HG03025 (cell line): ENCODE measurements around the gene TPM1.
A peak's percentile ranks its signal among the peaks of the same experiment; 100 is the strongest.

Experiments used
- ATAC-seq: cut with Tn5 transposase; IDR thresholded peaks from one replicate; pipeline ENCODE4 v1.9.1; 2021; ENCODE audit warnings: mild to moderate bottlenecking, moderate library complexity; ENCODE audit not compliant: unreplicated experiment, low FRiP score

The TPM1 gene

DNA sequence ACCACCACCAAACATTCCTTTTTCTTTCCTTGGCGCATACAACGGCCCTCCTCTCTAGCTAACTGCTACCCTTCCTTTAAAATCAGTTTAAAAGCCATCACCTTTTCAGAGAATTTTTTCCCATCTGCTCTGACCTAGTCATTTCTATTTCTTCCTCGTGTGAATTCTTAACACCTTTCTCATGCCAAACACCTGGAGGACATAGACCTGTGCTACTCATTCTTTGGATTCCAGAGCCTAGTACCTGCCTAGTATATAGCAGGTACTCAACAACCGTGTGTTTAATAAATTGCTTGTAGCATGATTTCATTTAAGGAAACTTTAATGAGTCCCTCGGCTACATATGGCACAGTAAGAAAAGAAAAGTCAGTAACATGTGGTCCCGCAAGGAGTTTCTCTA, 2.0 kb upstream of the TPM1 start:
- no peak for ATAC-seq

DNA sequence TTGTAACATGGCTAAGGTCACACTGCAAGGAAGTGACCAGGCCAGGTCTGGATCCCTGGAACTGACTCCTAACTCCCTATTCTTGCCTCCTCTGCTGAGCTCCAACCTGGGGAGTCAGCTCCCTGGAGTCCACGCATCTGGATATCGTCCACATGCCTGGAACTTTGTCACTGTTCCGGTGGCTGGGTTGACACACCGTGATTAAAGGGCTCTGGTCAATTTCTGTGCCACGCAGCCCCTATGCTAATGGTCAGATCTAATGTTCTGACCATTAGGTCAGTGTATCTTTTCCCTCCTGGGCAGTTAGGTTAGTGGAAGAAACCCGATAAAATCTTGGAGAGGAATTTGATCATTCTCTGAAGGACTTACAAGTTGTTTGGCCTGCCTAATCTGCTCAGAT, 1.6 kb upstream of the TPM1 start:
- no peak for ATAC-seq

DNA sequence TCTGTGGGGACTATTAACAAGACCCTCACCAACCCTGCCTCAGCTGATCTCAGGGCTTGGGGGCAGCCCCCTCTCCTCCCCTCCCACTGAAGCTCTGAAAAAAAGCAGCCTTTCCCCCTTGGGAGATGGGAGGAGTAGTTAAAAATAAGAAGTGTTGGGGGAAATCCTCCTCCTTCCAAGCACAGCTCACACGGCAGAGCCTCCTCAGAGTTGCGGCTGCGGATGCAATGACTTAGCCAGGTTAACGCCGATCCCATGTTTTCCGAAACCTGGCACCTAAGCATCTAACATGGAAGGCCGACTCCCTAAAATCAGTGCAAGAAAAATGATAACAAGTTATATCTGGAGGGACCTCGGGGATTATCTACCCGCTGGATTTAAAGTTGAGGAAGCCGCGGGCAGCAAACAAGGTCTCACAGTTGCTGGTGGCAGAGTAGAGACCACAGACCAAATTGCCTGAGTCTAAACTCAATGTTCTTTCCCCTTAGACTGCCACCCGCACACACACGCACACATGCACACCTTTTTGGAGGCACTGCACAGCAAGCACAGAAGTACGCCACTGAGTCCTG, 1.1 kb upstream of the TPM1 start:
- ATAC-seq: no peak

DNA sequence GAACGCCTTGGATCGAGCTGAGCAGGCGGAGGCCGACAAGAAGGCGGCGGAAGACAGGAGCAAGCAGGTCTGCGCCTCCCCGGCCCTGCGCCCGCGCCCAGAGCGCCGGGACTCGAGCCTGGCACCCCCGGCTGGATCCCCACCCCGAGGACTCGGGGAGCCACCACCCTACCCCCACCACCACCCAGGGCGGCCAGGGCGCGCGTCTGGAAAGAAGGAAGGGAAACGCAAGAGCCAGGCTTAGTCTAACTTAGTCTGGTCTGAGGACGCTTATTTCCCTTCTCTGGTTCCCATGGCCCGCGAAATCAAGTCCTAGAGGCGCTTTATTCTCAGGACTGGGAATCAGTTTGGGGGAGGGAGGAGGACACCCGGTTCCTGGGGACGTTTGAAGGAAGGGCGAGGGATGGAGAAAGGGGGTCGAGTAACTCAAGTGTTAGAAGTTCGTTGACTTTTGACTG, 359 bp downstream of the TPM1 start:
- ATAC-seq: no peak

DNA sequence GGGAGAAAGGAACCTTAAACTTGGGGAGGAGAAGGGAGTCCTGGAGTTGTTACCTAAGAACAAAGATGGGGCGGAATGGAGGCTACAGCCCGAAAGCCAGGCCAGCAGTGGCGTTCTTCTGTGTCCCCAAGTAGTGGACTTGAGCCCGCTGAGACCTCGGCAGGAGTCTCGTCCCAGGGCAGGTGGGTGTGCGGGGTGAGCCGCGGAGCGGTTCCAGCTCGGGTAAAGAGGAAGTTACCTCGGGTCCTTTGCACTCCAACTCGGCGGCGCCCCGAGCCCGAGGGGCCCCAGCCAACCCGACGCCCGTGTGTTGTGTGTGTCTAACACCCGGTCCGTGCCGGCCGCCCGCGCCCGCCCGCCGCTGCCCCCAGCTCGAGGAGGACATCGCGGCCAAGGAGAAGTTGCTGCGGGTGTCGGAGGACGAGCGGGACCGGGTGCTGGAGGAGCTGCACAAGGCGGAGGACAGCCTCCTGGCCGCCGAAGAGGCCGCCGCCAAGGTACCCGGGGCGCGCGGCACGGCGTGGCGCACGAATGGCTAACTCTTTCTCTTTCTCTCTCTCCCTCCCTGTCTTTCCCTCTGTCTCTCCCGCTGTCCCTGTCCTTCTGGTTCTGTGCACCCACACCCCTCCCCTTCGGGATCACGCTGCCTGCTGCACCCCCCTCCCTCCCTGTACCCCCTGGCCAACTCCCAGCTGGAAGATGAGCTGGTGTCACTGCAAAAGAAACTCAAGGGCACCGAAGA, 959 bp downstream of the TPM1 start:
- ATAC-seq: no peak

DNA sequence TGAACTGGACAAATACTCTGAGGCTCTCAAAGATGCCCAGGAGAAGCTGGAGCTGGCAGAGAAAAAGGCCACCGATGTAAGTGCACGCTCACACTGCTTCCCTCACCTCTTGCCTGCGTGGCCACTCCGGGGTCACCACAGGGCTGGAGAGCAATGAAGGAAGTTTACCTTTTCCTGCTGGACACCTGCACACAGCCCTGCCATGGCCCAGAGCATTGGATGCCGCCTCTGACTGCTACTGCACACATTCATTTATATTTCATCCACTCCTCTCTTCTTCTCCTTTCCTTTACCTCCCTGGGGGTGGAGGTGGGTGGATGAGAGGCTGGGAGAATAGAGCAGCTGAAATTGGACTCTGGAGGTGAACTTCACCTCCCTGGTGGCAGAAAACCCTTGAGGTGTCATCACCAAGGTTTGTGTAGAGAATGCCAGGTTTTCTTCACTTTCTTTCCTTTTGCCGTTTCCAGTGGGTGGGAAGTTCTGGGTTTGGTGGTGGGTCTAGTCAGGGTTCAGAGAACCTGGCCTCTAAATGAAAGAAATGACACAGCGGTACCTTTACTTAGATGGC, 1.6 kb downstream of the TPM1 start:
- ATAC-seq: no peak

DNA sequence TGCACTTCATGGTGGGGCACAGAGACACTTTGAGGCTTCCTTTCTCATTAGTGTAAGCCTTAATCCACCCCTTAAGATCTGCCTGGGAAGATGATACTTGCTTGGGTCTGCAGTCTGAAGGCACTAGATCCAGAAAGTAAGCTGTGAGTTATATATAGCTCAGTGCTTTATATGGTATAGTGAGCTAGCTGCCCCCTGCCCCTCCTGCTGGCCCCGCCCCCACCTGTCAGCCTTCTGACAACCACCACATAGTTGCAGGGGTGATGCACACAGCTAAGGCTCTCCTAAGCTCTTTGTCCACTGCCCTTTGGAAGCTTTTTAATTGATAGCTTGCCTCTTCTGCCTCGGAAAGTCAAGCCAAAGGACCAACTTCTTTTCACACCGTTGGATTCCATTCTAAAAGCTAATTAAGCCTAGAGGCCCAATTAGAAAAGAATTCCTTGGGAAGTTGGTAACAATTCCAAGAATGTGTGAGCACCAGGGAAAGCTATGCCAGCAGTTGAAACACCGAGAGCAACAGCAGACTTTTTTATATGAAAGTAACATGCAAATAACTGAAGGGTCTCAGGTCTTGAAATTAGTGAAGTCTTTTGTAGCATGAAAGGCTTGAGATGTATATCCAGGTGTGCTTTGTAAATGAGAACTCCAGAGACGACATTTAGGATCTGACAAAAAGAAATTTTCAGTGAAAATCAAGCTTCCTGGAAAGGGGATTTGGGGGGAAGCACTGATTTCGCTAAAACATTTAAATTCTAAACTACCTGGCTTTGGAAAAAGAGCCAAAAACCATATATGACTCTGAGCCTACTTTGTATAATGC, 2.3 kb downstream of the TPM1 start:
- no peak for ATAC-seq

DNA sequence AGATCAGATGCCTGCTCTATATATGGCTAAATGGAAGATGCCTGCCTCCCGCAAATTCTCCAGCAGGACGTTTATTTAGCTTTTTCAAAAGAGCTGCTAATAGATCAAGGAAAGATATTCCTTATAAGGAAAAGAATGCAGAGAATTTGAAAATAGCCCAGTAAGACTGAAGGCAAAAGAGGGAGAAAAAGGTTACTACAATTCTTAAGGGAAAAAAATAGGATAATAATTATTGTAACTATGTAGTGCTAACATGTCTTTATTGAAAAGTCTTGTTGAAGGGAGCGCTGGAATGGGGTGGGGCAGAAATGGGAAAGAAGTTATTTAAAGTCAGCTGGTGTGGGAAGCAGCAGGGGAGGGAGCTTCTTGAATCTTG, 2.9 kb downstream of the TPM1 start:
- no peak for ATAC-seq

DNA sequence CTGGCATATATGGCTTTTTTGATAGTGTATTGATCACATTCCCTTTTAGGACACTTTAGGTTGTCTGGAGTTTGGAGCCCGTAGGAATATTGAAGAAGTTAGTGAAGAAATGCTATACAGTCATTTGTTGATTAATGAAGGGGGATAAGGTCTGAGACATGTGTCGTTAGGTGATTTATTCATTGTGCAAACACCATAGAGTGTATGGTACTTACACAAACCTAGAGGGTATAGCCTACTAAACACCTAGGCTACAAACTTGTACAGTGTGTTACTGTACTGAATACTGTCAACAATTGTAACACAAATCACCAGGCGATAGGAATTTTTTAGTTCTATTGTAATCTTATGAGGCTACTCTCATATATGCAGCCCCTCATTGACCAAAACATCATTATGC, 3.3 kb downstream of the TPM1 start:
- no peak for ATAC-seq

DNA sequence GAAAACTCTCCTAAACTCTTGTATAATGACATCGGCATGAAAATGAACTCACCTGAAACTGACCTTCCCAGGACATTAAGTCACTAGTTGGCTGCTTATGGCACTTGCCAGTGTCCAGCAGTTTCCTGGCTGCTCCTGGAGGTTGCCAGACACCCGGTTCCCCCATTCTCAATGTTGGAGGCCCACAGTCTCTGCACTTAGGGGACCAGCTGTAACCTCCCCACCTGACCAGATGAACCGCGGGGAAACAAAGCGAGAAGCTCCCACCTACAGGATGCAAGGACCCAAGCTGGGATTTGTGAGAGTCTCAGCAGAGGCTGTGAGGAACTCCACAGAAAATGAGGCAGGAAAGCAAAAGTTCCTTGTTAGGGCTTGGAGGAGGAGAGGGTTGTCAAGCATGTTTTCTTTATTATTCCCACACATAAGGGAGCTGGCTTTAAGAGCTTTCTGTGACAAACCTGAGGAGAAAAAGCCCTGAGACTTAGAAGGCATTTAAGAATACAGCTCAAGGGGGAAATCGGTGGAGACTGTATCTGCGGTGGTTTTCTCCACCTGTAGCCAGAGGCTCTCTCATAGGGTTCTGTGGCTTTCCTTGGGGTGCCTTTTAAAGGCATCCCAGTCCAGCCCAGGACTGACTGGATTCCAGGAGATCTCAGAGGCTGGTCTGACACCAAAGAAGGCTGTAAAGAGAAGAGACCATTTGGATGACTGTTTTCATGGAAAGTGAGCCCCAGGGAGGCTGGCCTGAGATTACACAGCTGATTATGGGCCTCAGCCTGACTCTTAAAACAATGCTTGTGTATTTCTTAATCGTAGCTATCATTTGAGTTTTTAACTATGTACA, 4.6 kb downstream of the TPM1 start:
- ATAC-seq: no peak

DNA sequence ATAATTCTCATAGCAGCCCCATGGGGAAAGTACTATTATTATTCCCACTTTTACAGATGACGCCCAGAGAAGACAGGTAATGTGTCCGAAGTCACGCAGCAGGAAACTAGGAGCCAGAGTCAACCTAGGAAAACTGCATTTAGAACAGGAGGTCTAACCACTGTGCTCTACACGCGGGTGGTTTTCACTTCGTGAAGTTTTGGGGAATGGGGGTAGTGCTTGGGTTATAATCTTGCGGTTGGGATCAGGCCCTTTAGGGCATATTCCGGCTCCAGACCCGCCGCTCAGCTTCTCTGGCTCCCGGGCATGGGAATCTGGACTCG, 5.2 kb downstream of the TPM1 start:
- ATAC-seq: no peak

DNA sequence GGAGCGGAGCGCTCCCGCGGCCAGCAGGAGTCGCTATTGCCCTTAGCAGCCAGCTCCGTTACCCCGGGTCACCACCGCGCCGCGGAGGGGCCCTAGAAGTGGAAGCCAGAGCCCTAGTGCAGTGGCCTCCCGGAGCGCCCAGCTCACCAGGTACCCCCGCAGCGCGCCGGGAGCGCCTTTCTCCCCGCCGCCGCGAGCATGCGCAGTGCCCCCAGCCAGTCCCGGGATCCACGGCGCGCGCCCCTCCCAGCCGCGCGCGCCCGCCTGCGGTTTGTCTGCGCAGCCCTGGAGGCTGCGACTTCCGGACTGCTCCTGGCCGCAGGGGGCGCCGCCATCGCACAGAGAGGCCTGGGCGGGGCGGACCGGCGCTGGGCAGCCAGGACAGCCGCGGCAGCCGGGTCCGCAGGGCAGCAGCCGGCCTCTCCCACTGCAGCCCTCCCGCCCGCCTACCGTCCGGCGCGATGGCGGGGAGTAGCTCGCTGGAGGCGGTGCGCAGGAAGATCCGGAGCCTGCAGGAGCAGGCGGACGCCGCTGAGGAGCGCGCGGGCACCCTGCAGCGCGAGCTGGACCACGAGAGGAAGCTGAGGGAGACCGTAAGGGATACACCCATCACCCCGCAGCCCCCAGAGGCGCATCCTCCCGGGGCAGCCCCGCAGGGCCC, 5.7 kb downstream of the TPM1 start:
- peak; percentile 69 for ATAC-seq

DNA sequence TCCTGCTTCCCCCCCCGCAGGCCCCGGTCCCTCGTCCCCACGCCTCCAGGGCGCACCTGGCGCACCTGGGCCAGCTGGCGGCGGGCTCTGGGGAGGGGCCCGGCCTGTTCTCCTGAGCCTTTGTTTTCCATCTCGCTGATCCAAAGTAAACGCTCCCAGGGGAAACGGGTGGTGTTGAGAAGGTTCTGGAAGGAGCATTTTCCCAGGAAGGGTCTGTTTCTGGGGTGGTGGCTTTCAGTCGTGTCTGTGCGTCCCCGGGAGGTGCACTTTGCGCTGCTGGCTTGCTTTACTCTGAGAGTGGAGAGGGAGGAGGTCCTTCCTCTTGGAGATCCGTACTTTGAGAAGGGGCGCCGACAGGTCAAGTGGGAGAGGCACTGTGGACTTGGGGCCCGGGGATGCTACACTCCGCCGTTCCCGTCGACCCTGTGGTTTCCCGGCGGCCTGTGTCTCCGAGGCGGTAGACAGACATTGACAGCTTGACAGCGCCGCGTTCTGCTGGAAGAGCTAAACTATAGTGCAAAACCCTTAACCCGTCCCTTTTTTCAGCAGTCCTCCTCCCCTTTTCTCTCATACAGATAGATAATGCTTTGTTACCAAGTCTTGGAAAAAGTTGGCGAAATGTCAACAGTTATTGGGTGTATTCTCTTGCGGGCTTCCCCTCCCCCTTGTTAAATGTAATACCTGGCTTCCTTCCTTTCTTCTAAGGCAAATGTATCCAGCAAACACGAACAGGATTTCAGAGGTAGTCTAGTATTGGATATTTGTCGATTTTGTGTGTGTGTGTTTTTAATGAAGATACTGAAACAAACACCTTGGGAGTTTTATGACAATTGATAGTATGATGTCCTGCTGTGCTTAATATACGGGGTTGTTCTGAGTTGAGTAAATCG, 6.5 kb downstream of the TPM1 start:
- peak; percentile 7 for ATAC-seq

DNA sequence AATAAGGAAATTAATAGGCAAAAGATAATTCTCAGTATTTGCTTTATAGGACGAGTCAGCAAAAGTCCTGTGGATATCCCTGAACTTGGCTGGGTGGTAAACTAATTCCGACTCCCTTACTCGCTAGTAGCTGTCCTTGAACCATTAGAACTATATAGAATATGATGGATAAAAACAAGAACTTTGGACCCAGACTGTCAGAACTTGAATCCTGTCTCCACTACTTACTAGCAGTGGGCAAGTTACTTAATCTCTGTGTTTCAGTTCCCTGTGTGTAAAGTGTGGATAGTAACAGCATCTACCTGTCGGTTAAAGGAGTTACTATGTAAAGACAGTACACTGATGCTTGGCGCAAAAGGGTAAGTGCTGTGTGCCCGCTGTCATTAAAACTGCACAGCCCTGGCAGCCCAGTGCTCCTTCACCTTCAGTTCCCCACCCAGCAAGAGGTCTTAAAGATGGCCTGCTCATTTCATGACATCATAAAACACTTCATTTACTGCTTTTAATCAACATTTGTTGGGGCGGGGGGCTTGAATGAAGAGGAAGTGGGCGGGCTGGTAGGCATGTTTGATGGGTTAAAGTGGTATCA, 7.3 kb downstream of the TPM1 start:
- ATAC-seq: no peak

DNA sequence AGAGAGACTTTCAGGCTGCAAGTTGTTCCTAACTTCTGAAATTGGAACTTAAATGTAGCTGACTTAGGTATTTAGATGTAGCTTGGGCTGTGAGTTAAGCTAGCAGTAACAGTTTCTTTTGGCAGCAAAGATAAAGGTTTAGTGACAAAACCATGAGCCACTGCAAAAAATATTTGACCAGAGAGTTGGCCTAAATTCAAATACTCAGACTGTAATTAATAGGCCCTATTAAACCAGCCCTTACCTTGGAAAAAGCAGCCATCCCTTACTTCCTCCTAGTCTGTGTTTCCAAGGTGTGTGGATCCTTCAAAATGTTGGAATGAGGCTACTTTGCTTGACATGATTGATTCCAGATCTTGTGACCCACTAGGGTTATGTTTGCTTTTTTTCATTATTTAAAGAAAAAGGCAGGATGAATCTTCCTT, 8.2 kb downstream of the TPM1 start:
- no peak for ATAC-seq

DNA sequence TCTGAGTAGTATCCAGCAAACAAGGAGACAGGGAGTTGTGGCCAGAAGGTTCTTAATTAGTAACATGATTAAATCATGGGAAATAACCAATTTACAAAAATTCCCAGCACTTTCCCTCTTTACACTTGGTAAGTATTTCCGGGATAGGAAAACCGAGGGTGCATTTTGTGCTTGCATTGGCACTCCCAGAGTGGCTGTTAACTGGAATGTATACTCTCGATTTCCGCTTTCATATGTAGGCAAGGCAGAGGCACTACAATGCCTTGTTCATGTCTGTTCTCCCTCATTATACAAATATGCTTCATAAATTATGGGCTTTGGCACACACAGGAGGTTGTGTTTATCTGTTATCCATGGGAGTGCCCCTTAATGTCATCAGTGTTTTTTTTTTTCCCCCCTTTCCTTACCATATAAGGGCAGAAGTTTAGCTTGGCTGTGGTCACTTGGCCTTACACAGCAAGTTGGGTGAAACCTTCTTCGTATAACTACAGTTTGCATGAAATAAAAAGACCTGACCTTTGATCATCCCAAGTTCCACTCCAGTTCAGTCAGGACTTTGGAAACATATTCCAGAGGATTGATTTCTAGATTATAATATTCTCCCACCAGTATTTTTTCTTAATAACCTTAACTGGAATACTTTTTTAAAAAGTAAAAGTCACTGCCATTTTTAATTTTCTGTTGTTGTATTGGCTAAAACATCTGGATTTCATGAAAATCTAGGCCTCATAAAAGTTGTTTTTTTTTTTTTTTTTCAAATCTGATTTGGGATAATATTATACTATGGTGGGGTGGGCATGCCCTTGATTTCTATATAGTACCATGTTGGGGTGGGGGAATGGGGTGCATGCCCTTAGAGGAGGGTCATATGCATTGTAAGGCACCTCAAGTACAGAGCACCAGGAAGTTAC, 8.9 kb downstream of the TPM1 start:
- ATAC-seq: no peak

DNA sequence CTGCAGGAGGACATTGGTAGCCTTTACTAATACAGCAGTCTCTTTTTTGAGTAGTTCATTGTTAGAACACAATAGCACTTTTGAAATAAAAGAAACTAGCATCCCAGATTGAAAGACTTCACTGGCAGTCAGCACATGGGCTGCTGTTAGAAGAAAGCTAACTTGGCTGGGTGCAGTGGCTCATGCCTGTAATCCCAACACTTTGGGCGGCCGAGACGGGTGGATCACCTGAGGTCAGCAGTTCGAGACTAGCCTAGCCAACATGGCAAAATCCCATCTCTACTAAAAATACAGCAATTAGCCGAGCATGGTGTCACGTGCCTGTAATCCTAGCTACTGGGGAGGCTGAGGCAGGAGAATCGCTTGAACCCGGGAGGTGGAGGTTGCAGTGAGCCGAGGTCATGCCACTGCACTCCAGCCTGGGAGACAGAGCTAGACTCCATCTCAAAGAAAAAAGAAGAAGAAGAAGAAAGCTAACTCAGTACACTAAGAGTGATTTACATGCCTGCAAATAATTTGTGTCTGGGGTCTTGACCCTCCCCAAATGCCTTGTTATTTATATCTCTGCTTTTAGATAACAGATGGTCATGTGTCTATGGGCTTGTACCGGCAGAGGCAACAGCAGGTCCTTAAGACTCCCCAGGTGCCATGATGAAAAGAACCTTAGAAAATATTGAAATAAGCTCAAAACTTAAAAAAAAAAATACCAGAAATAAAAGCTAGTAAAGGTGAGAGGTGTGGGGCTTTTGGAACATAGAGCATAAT, 9.7 kb downstream of the TPM1 start:
- ATAC-seq: no peak
